ENCODE data around the gene RPRD1A.

- TF ChIP-seq POLR2A (IDR thresholded peaks at IDR 0.05) (no peak), CTCF (IDR thresholded peaks at IDR 0.05) (no peak), POLR2AphosphoS5 (IDR thresholded peaks at IDR 0.05) (no peak)
Observed at GRCh38 chr18:35983818-35984217, 83.5 kb downstream of the RPRD1A start.
